HG03521 (cell line): ENCODE results near the gene CXCL5.

Experiments used
- ATAC-seq: cut with Tn5 transposase; IDR thresholded peaks from one replicate; pipeline ENCODE4 v1.9.1; 2021; ENCODE audit warnings: mild to moderate bottlenecking, moderate library complexity; ENCODE audit not compliant: unreplicated experiment

CXCL5 gene

DNA sequence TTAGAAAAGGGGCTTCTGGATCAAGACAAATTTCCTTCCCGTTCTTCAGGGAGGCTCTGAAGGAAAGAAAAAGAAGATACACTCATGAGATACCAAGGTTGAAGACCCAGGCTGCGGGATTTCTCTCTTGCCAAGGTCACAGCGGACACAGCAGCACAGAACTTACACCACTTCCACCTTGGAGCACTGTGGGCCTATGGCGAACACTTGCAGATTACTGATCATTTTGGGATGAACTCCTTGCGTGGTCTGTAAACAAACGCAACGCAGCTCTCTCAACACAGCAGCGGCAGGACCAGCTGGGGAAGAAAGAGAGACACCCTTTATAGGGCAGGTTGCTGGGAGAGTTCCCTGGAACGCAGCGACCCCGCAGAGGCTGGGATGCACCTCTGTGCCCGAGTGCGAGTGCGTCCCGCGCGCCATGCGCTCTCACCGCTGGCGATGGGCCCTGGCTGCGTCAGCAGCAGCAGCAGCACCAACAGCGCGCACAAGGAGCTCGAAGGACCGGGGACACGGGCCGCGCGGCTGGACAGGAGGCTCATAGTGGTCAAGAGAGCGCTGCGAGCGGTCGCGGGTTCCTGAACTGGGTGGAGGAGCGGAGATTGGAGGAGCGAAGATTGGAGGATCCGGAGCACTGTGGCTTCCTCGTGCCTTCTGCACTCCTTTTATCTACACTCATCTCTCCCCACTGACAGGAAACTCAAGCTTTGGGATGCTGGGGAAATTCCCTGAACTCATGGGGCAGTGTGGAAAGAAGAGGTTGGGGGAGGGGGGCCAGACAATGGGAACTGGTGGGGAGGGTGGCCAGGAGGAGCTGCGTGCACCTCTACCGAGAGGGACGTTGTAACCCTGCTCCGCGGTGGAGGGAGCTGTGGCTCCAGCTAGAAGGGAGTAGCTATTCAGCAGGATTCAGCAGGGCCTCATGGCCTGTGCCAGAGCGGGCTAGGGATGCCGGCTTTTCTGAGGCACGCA is at the start of gene CXCL5:
TSS of gene CXCL5 (minus strand) at position 638 of the 972 bp plus-strand sequence. CDS start at position 542, 96 bp downstream.
- no peak for ATAC-seq

DNA sequence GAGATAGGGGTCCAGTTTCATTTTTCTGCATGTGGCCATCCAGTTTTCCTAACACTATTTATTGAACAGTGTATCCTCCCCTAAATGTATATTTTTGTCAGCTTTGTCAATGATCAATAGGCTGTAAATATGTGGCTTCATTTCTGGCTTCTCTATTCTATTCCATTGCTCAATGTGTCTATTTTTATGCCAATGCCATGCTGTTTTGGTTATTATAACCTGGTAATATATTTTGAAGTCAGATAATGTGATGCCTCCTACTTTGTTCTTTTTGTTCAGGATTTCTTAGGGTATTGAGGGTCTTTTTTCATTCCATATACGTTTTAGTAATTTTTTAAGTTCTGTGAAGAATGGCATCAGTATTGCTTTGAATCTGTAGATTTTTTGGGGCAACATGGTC is 48.7 kb upstream of the CXCL5 start:
- no peak for ATAC-seq

DNA sequence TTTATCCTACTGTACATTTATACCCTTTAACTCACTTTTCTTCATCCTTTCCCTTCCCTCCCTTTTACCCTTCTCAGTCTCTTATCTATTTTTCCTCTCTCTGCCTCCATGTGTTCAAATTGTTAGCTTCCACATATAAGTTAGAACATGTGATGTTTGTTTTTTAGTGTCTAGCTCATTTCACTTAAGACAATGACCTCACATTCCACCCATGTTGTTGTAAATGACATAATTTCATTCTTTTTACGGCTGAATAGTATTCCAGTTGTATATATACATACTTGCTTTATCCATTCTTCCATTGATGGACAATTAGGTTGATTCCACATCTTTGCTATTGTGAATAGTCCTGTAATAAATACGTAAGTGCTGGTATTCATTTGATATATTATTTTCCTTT is 47.3 kb upstream of the CXCL5 start:
- ATAC-seq, result no peak

DNA sequence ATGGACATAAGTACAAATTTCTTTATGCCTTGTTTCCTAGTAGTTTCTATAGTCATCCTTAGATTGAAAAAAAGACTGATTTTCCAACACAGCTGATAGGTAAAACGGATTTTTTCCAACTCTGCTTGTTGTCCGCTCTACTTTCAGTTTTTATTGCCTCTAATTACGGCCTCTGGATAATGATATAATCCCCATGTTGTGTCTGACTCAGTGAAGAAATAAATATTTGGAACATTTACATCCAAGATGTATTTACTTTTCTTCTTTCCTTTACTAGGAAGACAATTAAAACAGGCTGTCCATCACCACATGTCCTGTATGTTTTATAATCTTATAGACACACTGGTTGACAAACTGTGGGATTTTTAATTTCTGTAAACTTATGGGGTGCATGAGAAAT is 46.8 kb upstream of the CXCL5 start:
- no peak for ATAC-seq

GRCh38 chr4:74044677-74045076 is 46.2 kb upstream of the CXCL5 start:
- ATAC-seq, result no peak

DNA sequence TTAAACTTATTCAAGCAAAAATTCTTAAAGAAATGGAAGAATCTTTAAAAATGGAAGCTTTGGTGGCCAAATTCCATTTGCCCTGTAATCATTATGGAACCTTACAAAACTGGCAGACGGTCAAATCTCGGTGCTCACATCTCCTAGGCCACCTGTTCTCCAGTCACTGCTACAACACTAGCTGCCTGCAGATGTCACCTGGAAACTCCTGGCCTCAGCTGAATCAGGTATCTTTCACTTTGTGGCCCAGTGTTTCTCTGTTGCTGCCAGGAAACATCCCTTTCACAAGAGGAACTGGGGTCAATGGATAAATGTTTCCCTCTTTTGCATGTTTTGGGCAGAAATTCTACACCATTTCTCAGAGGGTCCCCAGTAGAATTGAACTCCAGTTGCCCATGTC is 44.2 kb upstream of the CXCL5 start:
- no peak for ATAC-seq

DNA sequence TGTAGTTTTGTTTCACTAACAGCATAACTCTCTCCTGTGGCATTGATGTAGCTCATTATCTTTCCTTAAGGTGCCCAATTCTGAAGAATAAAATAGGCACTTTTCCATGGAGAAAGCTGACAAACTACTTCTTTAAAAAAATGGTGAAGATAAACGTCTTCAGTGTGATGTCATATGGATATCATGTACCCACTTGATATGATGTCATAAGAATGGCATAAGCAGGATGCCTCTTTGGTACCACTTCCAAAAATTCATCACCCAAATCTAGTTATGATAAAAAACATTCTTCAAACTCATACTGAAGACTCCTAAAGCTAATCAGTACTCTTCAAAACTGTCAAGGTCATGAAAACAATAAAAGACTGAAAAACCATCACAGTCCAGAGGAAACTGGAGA is 42.9 kb upstream of the CXCL5 start:
- ATAC-seq, result no peak

- ATAC-seq, result peak; percentile 11
Observed at GRCh38 chr4:74039315-74039763, 40.9 kb upstream of the CXCL5 start.

DNA sequence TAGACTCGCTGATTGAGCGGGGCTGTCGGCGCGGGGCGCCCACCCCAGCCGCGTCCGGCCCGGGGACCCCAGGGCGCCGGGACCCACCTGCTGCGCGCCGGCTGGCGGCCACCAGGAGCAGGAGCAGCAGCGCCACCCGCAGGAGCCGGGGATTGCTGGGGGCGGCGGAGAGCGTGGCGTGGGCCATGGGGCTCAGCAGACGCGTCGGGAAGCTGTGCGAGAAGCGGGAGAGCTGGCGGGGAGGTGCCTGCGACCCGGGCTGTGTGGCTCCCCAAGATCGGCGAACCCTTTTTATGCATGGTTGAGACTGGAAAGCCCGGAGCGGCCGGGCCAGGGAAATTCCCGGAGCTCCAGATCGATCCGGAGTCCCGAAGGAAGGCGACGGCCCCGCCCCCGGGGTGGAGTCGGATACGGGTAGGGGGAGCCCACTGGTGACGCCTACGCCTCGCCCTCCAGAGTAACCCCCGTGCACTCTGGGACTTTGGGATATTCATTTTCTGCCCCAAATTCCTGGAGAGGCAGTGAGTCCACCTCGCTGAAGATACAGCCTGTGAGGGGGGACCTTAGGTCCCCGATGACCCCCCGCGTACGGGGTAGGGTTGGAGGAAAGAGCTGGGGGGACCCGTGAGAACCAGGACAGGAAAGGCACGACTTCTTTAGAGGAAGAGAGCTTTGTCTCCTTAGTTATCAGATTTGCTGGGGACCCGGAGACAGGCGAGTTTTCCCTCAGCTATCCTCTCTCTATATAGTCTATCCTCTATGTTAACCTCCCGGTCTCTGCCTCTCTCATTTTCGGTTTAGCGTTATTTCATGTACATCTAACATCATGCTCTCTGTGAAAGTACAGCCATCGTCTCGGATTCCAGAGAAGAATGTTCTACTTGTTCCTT is 40.2 kb upstream of the CXCL5 start, which contains the start of gene CXCL3:
TSS of gene CXCL3 (minus strand) at position 265 of the 890 bp plus-strand sequence. CDS start at position 187, 78 bp downstream.
- ATAC-seq, result peak; percentile 65

DNA sequence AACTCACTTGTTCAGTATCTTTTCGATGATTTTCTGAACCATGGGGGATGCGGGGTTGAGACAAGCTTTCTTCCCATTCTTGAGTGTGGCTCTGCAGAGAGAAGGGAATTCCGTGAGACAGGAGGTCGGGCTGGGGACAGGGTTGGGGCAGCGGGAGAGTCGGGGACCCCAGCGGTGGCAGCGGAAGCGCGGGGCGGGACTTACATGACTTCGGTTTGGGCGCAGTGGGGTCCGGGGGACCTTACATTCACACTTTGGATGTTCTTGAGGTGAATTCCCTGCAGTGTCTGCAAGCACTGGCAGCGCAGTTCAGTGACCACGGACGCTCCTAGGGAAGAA is 39.6 kb upstream of the CXCL5 start:
- peak; percentile 6 for ATAC-seq

DNA sequence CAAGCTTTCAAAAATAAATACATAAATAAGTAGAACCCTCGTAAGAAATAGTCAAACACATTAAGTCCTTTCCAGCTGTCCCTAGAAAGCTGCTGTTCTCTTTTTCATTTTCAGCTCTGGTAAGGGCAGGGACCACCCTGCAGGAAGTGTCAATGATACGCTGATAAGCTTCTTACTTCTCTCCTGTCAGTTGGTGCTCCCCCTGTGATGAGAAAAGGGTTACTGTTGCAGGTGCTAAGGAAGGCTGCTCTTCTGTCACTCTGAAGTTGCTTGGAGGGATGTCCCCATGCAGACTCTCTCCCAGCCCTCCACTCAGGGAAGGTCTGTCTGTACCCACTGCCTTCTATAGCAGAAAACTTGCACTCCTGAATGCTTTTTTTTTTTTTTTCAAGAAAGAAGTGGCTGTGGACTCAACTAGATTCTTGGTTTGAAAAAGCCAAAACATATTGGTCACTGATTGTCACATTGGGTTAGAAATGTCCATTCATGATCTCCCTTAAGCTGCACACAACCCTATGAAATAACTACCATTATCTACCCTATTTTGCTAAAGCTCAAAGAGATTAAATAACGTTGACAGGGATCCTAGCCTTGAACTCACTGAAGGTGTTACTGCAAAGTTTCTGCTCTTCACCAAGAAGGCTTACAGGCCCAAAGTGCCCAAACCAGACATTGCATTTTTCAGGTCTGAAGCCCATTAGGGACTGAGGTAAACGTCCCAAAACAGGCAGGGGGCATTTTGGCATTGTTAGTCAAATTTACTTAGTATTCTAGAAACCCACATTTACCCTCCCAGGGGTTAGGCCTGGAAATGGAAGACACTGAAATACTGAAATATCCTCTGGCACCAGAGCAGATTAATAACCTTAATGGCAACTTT is 38.8 kb upstream of the CXCL5 start:
- ATAC-seq, result no peak

GRCh38 chr4:74033739-74034138 is 35.3 kb upstream of the CXCL5 start:
- no peak for ATAC-seq

- ATAC-seq, result no peak
Observed at GRCh38 chr4:74032064-74032463, 33.6 kb upstream of the CXCL5 start.

DNA sequence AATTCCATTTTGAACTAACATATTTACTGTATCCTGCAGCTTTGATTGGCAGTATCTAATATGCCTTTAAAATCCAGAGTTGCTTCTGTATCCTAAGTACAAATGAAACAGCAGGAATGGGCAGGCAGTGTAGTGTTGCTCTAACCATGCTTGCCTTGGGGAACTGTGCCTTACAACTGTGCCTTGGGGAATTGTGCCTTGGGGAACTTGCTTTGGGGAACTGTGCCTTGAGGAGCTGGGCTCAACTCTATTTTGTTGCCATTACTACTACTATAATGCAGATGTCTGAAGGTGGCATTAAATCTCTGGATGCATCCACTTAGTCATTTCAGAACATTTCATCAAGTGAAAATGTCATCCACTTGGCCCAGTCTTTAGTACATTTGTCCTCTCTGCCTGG is 33.1 kb upstream of the CXCL5 start:
- no peak for ATAC-seq

DNA sequence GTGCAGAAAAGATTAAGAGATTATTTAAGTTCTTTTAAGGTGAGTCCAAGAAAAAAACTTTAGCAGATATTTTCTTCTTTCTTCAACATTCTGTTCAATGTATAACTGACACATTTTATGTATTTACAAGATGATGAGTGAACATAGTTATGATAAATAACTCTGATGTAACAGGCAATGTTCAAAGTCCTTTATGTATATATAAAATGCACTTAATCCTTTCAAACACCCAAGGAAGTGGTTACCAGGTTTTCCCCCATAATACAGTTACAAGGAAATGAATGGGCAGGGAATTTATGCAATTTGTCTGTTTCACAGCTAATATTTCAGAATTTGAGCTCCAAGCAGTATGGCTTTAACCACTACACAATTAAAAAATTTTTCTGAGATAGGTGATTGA is 31.8 kb upstream of the CXCL5 start:
- no peak for ATAC-seq

GRCh38 chr4:74028504-74028903 is 30.0 kb upstream of the CXCL5 start:
- no peak for ATAC-seq

DNA sequence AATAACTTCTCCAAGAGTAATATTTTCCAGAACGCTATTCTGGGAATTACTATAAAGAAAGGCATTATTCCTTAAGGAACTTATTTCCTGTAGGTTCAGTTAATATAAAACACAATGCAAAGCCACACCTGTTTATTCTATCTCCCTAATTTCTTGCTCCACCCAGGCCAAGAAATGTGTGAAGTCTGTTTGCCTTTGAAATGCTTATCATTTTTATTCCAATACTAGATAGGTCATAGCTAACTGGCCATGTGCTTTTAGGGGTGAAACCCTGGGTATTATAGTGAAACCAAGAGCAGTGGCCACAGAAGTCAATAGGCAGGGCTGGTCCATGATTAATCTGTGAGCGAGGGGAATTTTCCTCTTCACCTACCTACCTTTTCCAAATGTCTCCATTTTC is 25.2 kb upstream of the CXCL5 start:
- no peak for ATAC-seq

DNA sequence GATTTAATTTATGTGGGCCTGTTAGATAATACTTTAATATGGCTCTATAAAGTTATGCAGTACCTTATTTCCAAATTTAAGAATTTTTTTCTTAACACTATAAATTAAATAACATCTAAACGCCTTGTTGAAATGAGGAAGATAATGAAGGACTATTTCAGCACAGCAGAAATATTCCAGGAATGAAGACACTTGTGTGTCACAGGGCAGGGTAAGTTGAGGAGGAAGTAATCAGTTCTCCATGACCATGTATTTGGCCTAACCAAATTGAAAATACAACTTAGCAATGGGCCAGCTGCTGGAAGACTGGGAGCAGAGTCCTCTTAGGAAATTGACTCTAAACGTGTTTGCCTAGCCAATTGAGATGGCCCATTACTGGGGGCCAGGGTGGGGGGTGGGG is 23.1 kb upstream of the CXCL5 start:
- no peak for ATAC-seq

- no peak for ATAC-seq
Observed at GRCh38 chr4:74018771-74019170, 20.3 kb upstream of the CXCL5 start.

- no peak for ATAC-seq
Observed at GRCh38 chr4:74018116-74018515, 19.6 kb upstream of the CXCL5 start.

GRCh38 chr4:74016068-74016467 is 17.6 kb upstream of the CXCL5 start:
- ATAC-seq, result no peak
